GM19438 (cell line): ENCODE measurements around the gene DAPK1.

ENCODE experiments used
- ATAC-seq: cut with Tn5 transposase; IDR thresholded peaks from one replicate; pipeline ENCODE4 v1.9.1; 2021; ENCODE audit warnings: low read depth; ENCODE audit not compliant: unreplicated experiment

The DAPK1 gene

GRCh38 chr9:87661241-87661640, 163.6 kb downstream of the DAPK1 start:
- ATAC-seq = no peak

- ATAC-seq = peak; percentile 68
Observed at GRCh38 chr9:87662808-87663528, 165.3 kb downstream of the DAPK1 start.

GRCh38 chr9:87663556-87663955, 165.9 kb downstream of the DAPK1 start:
- ATAC-seq = no peak

- ATAC-seq = no peak
Observed at GRCh38 chr9:87664153-87665060, 166.7 kb downstream of the DAPK1 start.

GRCh38 chr9:87665505-87665904, 167.8 kb downstream of the DAPK1 start:
- ATAC-seq = no peak

GRCh38 chr9:87667164-87667738, 169.6 kb downstream of the DAPK1 start:
- ATAC-seq = no peak

GRCh38 chr9:87668222-87668621, 170.6 kb downstream of the DAPK1 start:
- ATAC-seq = no peak

GRCh38 chr9:87668722-87669121, 171.1 kb downstream of the DAPK1 start:
- ATAC-seq = no peak

- ATAC-seq = no peak
Observed at GRCh38 chr9:87670572-87671264, 173.1 kb downstream of the DAPK1 start.

- ATAC-seq = no peak
Observed at GRCh38 chr9:87671478-87671877, 173.8 kb downstream of the DAPK1 start.

GRCh38 chr9:87671925-87672324, 174.3 kb downstream of the DAPK1 start:
- ATAC-seq = no peak

GRCh38 chr9:87672586-87672985, 174.9 kb downstream of the DAPK1 start:
- no peak for ATAC-seq

GRCh38 chr9:87673446-87674120, 175.9 kb downstream of the DAPK1 start:
- ATAC-seq = no peak

GRCh38 chr9:87674565-87675299, 177.1 kb downstream of the DAPK1 start:
- ATAC-seq = no peak

- ATAC-seq = no peak
Observed at GRCh38 chr9:87675906-87676515, 178.3 kb downstream of the DAPK1 start.

- no peak for ATAC-seq
Observed at GRCh38 chr9:87676976-87677775, 179.5 kb downstream of the DAPK1 start.

- ATAC-seq = no peak
Observed at GRCh38 chr9:87677776-87678587, 180.3 kb downstream of the DAPK1 start.
